ENCODE results near the gene LCMT1.
A peak's percentile ranks its signal among the peaks of the same experiment; 100 is the strongest.

LCMT1 gene

GRCh38 chr16:25107466-25107792 lies 4.1 kb upstream of the LCMT1 start:
- H3K4me3 ChIP-seq (ENCODE audit: control insufficient read depth, low read depth, low read length) = peak overlapping the region; percentile 78

GRCh38 chr16:25108054-25108453 lies 3.5 kb upstream of the LCMT1 start:
- TF ChIP-seq CTCF (IDR thresholded peaks at IDR 0.05; ENCODE audit: control insufficient read depth, insufficient read depth, low read depth, low read length, missing control alignments) = no peak
- no peak overlapping the region for H3K4me3 ChIP-seq (ENCODE audit: control insufficient read depth, low read depth, low read length)
- DNase-seq (ENCODE audit: low read depth) = no peak

More at GRCh38 chr16:25107466-25107792, 4.1 kb upstream of the LCMT1 start:
- no peak for TF ChIP-seq CTCF (IDR thresholded peaks at IDR 0.05; ENCODE audit: control insufficient read depth, insufficient read depth, low read depth, low read length, missing control alignments)
- DNase-seq (ENCODE audit: low read depth) = no peak

GRCh38 chr16:25109643-25110042 lies 1.9 kb upstream of the LCMT1 start:
- no peak overlapping the region for H3K4me3 ChIP-seq (ENCODE audit: control insufficient read depth, low read depth, low read length)
- peak; percentile 86 for DNase-seq (ENCODE audit: low read depth)
- TF ChIP-seq CTCF (IDR thresholded peaks at IDR 0.05; ENCODE audit: control insufficient read depth, insufficient read depth, low read depth, low read length, missing control alignments) = no peak

GRCh38 chr16:25110387-25110947 lies 1.1 kb upstream of the LCMT1 start:
- no peak for TF ChIP-seq CTCF (IDR thresholded peaks at IDR 0.05; ENCODE audit: control insufficient read depth, insufficient read depth, low read depth, low read length, missing control alignments)
- H3K4me3 ChIP-seq (ENCODE audit: control insufficient read depth, low read depth, low read length) = peak overlapping the region; percentile 61
- DNase-seq (ENCODE audit: low read depth) = no peak

GRCh38 chr16:25114121-25114520 lies 2.6 kb downstream of the LCMT1 start:
- no peak for TF ChIP-seq CTCF (IDR thresholded peaks at IDR 0.05; ENCODE audit: control insufficient read depth, insufficient read depth, low read depth, low read length, missing control alignments)
- H3K4me3 ChIP-seq (ENCODE audit: control insufficient read depth, low read depth, low read length) = no peak overlapping the region
- DNase-seq (ENCODE audit: low read depth) = no peak

- TF ChIP-seq CTCF (IDR thresholded peaks at IDR 0.05; ENCODE audit: control insufficient read depth, insufficient read depth, low read depth, low read length, missing control alignments) = no peak
- DNase-seq (ENCODE audit: low read depth) = no peak
Observed at GRCh38 chr16:25118851-25119578, 7.5 kb downstream of the LCMT1 start.

More at GRCh38 chr16:25118851-25119578, 7.5 kb downstream of the LCMT1 start:
- H3K4me3 ChIP-seq (ENCODE audit: control insufficient read depth, low read depth, low read length) = no peak overlapping the region
